Stimulated activated naive CD8-positive, alpha-beta T cell treated with anti-CD3 and anti-CD28 coated beads, Interleukin-15, Interleukin-2, amounts not matched to agents 100 ng/mL and 50 ng/mL, for 24 hours (primary cell): ENCODE measurements around the gene SLC22A17.

Source experiments
- H3K27ac Mint-ChIP-seq: one replicate; pipeline ENCODE4 v1.8.0; 2021; ENCODE audit warnings: mild to moderate bottlenecking, mixed read lengths
- H3K27me3 Mint-ChIP-seq: one replicate; pipeline ENCODE4 v1.8.0; 2021; ENCODE audit warnings: mixed read lengths
- H3K36me3 Mint-ChIP-seq: one replicate; pipeline ENCODE4 v1.8.0; 2021; ENCODE audit warnings: low read depth, mixed read lengths
- H3K4me1 Mint-ChIP-seq: one replicate; pipeline ENCODE4 v1.8.0; 2021; ENCODE audit warnings: low read depth, mixed read lengths
- H3K4me3 Mint-ChIP-seq: one replicate; pipeline ENCODE4 v1.8.0; 2021; ENCODE audit warnings: mild to moderate bottlenecking, mixed read lengths
- H3K9me3 Mint-ChIP-seq: one replicate; pipeline ENCODE4 v1.8.0; 2021; ENCODE audit warnings: mixed read lengths

Gene SLC22A17

GRCh38 chr14:23376482-23377197 lies 24.0 kb upstream of the SLC22A17 start, which contains the start of gene CMTM5:
TSS of gene CMTM5 (plus strand) at chr14:23377046. CDS start at chr14:23377252, 206 bp downstream.
- no peak within 1 kb of the TSS for H3K4me3 Mint-ChIP-seq
- H3K36me3 Mint-ChIP-seq: no peaks in the 10 kb centered on the region
- H3K4me1 Mint-ChIP-seq: no peaks in the 10 kb centered on the region
- no peak within 1 kb of the TSS for H3K27ac Mint-ChIP-seq
- no peaks in the 10 kb centered on the region for H3K27me3 Mint-ChIP-seq
- no peaks in the 10 kb centered on the region for H3K9me3 Mint-ChIP-seq

DNA sequence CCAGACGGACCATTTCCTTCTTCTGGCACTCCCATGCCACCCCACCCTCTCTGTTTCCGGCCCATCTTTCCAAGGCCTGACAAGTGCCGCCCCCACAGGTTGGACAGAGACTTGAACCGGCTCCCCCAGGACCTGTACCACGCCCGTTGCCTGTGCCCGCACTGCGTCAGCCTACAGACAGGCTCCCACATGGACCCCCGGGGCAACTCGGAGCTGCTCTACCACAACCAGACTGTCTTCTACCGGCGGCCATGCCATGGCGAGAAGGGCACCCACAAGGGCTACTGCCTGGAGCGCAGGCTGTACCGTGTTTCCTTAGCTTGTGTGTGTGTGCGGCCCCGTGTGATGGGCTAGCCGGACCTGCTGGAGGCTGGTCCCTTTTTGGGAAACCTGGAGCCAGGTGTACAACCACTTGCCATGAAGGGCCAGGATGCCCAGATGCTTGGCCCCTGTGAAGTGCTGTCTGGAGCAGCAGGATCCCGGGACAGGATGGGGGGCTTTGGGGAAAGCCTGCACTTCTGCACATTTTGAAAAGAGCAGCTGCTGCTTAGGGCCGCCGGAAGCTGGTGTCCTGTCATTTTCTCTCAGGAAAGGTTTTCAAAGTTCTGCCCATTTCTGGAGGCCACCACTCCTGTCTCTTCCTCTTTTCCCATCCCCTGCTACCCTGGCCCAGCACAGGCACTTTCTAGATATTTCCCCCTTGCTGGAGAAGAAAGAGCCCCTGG lies 23.0 kb upstream of the SLC22A17 start:
- Mint-ChIP-seq H3K27ac (no peak overlapping the region), H3K9me3 (no peaks in the 10 kb centered on the region), H3K4me3 (no peak overlapping the region), H3K36me3 (no peaks in the 10 kb centered on the region), H3K27me3 (no peaks in the 10 kb centered on the region), H3K4me1 (no peaks in the 10 kb centered on the region)

DNA sequence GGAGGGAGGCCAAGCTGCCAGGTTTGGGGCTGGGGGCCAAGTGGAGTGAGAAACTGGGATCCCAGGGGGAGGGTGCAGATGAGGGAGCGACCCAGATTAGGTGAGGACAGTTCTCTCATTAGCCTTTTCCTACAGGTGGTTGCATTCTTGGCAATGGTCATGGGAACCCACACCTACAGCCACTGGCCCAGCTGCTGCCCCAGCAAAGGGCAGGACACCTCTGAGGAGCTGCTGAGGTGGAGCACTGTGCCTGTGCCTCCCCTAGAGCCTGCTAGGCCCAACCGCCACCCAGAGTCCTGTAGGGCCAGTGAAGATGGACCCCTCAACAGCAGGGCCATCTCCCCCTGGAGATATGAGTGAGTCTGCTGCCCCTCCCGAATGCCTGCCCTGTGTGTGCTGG lies 20.4 kb upstream of the SLC22A17 start:
- Mint-ChIP-seq H3K4me1 (no peaks in the 10 kb centered on the region), H3K4me3 (no peak overlapping the region), H3K27ac (no peak overlapping the region), H3K36me3 (no peaks in the 10 kb centered on the region), H3K27me3 (peaks cover 9% of the 10 kb centered on the region), H3K9me3 (no peaks in the 10 kb centered on the region)

- Mint-ChIP-seq H3K4me3 (no peak within 1 kb of the TSS), H3K27me3 (peaks cover 11% of the 10 kb centered on the region), H3K4me1 (no peaks in the 10 kb centered on the region), H3K27ac (no peak within 1 kb of the TSS), H3K36me3 (no peaks in the 10 kb centered on the region), H3K9me3 (no peaks in the 10 kb centered on the region)
These were observed 19.8 kb upstream of the SLC22A17 start, which contains the start of gene IL25 for GRCh38 chr14:23372509-23372908. TSS of gene IL25 (plus strand) at chr14:23372809.

- no peak overlapping the region for H3K27ac Mint-ChIP-seq
- no peaks in the 10 kb centered on the region for H3K9me3 Mint-ChIP-seq
- no peak overlapping the region for H3K4me3 Mint-ChIP-seq
- H3K36me3 Mint-ChIP-seq: no peaks in the 10 kb centered on the region
- H3K27me3 Mint-ChIP-seq: peaks cover 18% of the 10 kb centered on the region
- no peaks in the 10 kb centered on the region for H3K4me1 Mint-ChIP-seq
These were observed 19.2 kb upstream of the SLC22A17 start for GRCh38 chr14:23371865-23372264.

DNA sequence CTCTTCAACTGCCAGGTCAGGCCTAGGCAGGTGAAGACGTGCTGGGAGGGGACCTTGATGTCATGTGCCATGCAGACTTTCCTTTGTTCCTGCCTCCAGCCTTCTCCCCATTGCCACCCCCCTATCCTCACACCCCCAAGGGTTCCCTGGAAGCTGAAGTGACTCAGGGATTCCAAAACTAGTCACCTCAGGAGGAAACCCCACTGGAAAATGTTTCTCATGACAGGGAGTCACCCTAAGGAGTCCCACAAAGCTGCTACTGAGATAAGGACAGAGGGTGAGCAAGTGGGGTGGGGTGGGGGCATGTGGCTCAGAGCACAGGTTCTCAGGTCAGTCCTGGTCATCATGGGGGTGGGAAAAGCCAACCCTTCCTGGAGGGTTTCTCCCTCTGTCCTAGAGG lies 17.5 kb upstream of the SLC22A17 start:
- no peaks in the 10 kb centered on the region for H3K4me1 Mint-ChIP-seq
- H3K27ac Mint-ChIP-seq: no peak overlapping the region
- H3K4me3 Mint-ChIP-seq: no peak overlapping the region
- H3K27me3 Mint-ChIP-seq: peaks cover 22% of the 10 kb centered on the region
- no peaks in the 10 kb centered on the region for H3K36me3 Mint-ChIP-seq
- H3K9me3 Mint-ChIP-seq: no peaks in the 10 kb centered on the region

DNA sequence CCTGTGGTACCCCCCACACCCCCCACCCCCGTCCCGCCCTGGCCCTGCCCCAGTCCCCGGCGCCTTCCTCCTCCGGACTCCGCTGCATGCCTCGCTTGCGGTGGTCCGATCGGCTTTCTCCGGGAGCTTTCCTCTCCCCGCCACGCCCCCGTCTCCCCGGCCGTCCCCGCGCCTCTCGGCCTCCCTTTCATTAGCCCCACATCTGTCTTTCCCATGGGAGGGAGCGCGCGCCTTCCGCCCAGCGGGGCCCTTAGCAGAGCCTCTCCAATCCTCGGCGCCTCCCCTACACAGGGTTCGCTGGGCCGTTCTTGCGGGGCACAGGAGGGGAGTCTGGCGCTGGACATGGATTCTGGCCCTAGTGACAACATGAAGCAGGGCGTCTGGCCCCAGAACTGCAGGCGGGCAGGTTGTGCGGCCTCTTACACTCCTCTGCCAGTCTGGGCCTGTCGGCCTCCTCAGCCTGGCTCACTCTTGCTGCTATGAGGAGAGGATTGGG lies 13.8 kb upstream of the SLC22A17 start:
- Mint-ChIP-seq H3K36me3 (no peaks in the 10 kb centered on the region), H3K4me1 (no peaks in the 10 kb centered on the region), H3K9me3 (no peaks in the 10 kb centered on the region), H3K27ac (no peak overlapping the region), H3K4me3 (no peak overlapping the region), H3K27me3 (peaks cover 38% of the 10 kb centered on the region)

DNA sequence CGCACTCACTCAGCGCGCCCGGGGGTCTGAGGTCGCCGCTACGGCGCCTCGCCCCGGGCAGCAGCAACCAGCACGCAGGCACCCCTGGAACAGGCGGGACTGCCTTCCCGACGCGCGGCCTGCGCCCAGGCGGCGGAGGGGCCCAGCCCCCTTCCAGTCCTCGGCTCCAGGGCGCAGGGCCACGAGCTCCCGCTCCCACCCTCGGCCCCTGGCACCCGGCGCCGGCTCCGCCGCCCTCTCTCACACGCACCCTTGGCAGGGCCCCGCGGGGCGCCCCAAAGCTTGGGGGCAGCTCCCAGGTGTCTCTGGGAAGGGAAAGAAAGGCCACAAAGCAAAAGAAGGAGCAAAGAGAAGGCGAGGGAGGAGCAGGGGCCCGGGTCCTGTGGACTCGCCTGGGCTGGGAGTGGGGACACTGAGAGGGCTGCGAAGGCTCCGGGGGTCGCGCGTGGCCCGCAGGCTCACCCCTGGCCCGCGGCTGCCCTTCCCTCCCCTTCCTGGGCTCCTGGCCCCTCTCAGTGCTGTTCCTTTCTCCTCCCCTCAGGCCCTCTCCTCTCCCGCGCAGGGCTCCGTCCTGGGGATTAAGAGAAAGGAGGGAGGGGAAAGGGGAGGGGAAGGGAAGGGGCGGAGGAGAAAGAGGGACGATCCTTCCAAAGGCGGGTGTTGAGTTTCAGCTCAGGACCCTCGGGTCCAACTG lies 13.2 kb upstream of the SLC22A17 start:
- Mint-ChIP-seq H3K36me3 (no peaks in the 10 kb centered on the region), H3K27me3 (peaks cover 38% of the 10 kb centered on the region), H3K4me1 (no peaks in the 10 kb centered on the region), H3K27ac (no peak overlapping the region), H3K4me3 (no peak overlapping the region), H3K9me3 (no peaks in the 10 kb centered on the region)

DNA sequence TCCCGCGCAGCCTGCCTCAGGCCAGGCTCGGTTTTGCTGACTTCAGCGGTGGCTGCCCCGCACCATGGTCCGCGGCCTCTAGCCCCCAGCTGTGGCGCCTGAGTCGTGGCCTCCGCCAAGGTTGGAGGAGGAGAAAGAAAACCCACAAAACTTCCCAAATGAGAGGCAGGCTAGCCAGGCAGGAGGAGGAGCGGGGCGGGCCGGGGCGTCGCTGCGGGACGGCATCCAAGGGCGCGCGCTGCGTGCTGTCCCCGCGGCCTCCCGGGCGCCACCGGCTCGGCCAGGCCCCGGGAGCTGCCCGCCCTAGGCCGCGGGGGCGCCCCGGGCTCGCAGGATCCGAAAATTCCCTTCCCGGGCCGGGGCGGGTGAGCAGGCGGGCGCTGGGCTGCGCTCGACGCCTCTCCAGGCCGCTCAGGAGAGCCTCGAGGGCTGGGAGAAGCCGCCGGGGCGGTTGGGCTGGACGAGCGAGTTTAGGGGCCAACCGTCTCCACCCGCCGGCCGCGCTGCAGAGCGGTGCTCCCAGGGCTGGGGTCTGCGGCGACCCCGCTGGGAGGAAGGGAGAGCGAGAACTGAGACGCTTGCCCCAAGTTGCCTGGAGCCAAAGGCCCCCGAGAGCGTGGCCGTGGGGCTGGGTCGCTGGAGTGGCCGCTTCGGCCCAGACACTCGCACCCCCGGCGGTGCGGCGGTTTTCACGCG lies 12.5 kb upstream of the SLC22A17 start, which contains the start of gene EFS:
EFS (minus strand) TSS at position 137 of the 696 bp plus-strand sequence. CDS start 147 bp downstream, outside the sequence.
- Mint-ChIP-seq H3K36me3 (no peaks in the 10 kb centered on the region), H3K4me1 (no peaks in the 10 kb centered on the region), H3K4me3 (no peak within 1 kb of the TSS), H3K27ac (no peak within 1 kb of the TSS), H3K9me3 (no peaks in the 10 kb centered on the region), H3K27me3 (peaks cover 38% of the 10 kb centered on the region)

DNA sequence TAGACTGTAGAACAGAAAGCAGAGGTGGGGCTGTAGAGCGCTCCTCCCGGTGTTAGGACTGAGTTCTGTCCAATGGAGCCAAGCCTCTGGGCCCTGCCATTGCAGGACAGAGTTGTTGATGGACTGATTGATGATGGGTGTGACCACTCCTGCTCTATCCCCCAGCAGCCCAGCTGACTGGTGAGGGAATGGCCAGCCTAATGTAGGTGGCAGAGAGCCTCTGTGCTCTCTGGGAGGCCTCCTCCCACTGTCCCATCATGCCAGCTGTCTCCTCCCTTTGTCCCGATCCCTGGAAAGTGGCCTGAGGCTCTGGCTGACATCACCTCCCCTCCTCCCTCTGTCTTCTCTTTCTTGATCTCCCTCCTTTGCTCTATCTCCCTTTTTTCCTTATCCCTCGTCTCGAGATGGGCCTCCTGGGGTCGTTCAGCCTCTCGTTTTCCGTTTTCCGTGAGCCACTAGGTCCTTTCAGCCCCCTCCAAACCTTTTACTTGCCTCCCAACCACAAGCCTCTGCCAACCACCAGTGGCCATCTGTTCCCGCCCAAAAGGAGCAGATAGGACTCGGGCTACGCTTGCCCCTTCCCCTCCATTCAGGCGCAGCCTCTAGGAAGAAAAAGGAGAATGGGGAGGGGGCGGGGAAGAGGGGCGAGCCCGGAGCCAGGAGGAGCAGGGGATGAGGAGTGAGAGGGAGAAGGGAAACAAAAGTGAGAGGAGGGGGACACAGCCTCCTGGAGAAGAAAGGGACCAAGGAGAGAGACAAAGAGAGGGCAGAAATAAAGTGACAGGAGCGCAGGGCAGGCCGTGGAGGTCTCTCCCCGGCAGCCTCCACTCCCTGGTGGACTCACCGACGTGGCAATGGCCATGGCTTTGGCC lies 11.7 kb upstream of the SLC22A17 start:
- Mint-ChIP-seq H3K36me3 (no peaks in the 10 kb centered on the region), H3K9me3 (no peaks in the 10 kb centered on the region), H3K4me1 (no peaks in the 10 kb centered on the region), H3K27me3 (peaks cover 38% of the 10 kb centered on the region), H3K27ac (no peak overlapping the region), H3K4me3 (no peak overlapping the region)

GRCh38 chr14:23362200-23362599 lies 9.5 kb upstream of the SLC22A17 start:
- no peaks in the 10 kb centered on the region for H3K9me3 Mint-ChIP-seq
- no peak overlapping the region for H3K27ac Mint-ChIP-seq
- no peak overlapping the region for H3K4me3 Mint-ChIP-seq
- no peaks in the 10 kb centered on the region for H3K4me1 Mint-ChIP-seq
- no peaks in the 10 kb centered on the region for H3K36me3 Mint-ChIP-seq
- H3K27me3 Mint-ChIP-seq: peaks cover 24% of the 10 kb centered on the region

- no peaks in the 10 kb centered on the region for H3K4me1 Mint-ChIP-seq
- no peak overlapping the region for H3K27ac Mint-ChIP-seq
- H3K9me3 Mint-ChIP-seq: no peaks in the 10 kb centered on the region
- peaks cover 19% of the 10 kb centered on the region for H3K27me3 Mint-ChIP-seq
- no peaks in the 10 kb centered on the region for H3K36me3 Mint-ChIP-seq
- no peak overlapping the region for H3K4me3 Mint-ChIP-seq
These were observed 9.1 kb upstream of the SLC22A17 start for GRCh38 chr14:23361763-23362162.

- peaks cover 17% of the 10 kb centered on the region for H3K27me3 Mint-ChIP-seq
- no peaks in the 10 kb centered on the region for H3K9me3 Mint-ChIP-seq
- H3K36me3 Mint-ChIP-seq: no peaks in the 10 kb centered on the region
- H3K27ac Mint-ChIP-seq: no peak overlapping the region
- no peaks in the 10 kb centered on the region for H3K4me1 Mint-ChIP-seq
- no peak overlapping the region for H3K4me3 Mint-ChIP-seq
These were observed 8.6 kb upstream of the SLC22A17 start for GRCh38 chr14:23361320-23361719.

DNA sequence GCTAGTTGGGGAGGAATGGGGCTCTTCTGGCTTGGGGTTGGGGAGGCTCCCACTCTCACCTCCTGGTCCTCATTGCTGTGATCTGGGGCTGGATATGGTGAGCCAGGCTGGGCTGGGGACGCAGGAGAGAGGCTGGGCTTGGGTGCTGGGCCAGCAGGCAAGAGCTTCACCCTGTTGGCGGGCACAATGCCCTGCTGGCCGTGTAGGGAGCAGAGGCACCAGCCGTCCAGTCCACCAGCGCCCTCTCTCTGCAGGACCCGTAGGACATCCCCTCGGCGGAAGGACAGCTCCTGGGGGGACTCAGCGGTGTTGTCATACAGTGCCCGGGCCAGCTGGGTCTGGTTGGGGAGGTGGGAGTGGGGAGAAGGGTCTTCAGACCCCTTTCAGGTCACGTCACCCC lies 7.8 kb upstream of the SLC22A17 start:
- H3K27ac Mint-ChIP-seq: no peak overlapping the region
- no peaks in the 10 kb centered on the region for H3K36me3 Mint-ChIP-seq
- no peaks in the 10 kb centered on the region for H3K4me1 Mint-ChIP-seq
- no peak overlapping the region for H3K4me3 Mint-ChIP-seq
- H3K27me3 Mint-ChIP-seq: peaks cover 22% of the 10 kb centered on the region
- no peaks in the 10 kb centered on the region for H3K9me3 Mint-ChIP-seq
